Fibroblast of lung (primary cell): ENCODE data around the gene ZBTB7B. TPM values are rescaled to one million over a fixed set of nuclear protein-coding genes. Genes with fewer than 3 reads are reported as not detected.

Experiments used
- DNase-seq, 2 donors: peaks; one replicate each; pipeline versions ENCODE4 v3.0.0 to v3.0.0-alpha.2; 2010; ENCODE audit warnings: low read depth in 2 of 2
- H2AFZ ChIP-seq: 2 replicates; pipeline ENCODE4 v1.5.1; 2012; ENCODE audit warnings: low read length, control low read depth, inconsistent platforms
- H3K27ac ChIP-seq: 2 replicates; pipeline ENCODE4 v1.5.1; 2011; ENCODE audit warnings: low read length, control low read depth; ENCODE audit not compliant: insufficient read depth
- H3K27me3 ChIP-seq: 2 replicates; pipeline ENCODE4 v1.5.1; 2011; ENCODE audit warnings: mild to moderate bottlenecking, low read length; ENCODE audit not compliant: control insufficient read depth, insufficient read depth
- H3K36me3 ChIP-seq: 2 replicates; pipeline ENCODE4 v1.5.1; 2011; ENCODE audit warnings: low read length; ENCODE audit not compliant: control insufficient read depth, insufficient read depth
- H3K4me1 ChIP-seq: 2 replicates; pipeline ENCODE4 v1.5.1; 2011; ENCODE audit warnings: low read length; ENCODE audit not compliant: control insufficient read depth, insufficient read depth; ENCODE audit errors: extremely low read depth
- H3K4me2 ChIP-seq: 2 replicates; pipeline ENCODE4 v1.5.1; 2011; ENCODE audit warnings: low read length, control low read depth; ENCODE audit not compliant: insufficient read depth; ENCODE audit errors: extremely low read depth
- H3K4me3 ChIP-seq, 4 experiments: fragments of 200-600 bp in 1 of 4; sonication (generic) in 1 of 4; replicated peaks in 1 of 4; 2 replicates each; pipeline ENCODE4 v1.5.1; 2011 to 2016; ENCODE audit warnings: low read length in 4 of 4, low read depth in 3 of 4, mild to moderate bottlenecking in 3 of 4, control low read depth in 2 of 4, inconsistent platforms in 1 of 4, mixed read lengths in 1 of 4; ENCODE audit not compliant: insufficient read depth in 1 of 4; ENCODE audit errors: control extremely low read depth in 1 of 4
- H3K79me2 ChIP-seq: 2 replicates; pipeline ENCODE4 v1.5.1; 2012; ENCODE audit warnings: mild to moderate bottlenecking, low read length, inconsistent platforms; ENCODE audit not compliant: control insufficient read depth, insufficient read depth
- H3K9ac ChIP-seq: 2 replicates; pipeline ENCODE4 v1.5.1; 2011; ENCODE audit warnings: mild to moderate bottlenecking, low read length, control low read depth; ENCODE audit not compliant: insufficient read depth
- H3K9me3 ChIP-seq: 2 replicates; pipeline ENCODE4 v1.5.1; 2012; ENCODE audit warnings: low read depth, low read length; ENCODE audit not compliant: control insufficient read depth, insufficient read depth
- H4K20me1 ChIP-seq: 2 replicates; pipeline ENCODE4 v1.5.1; 2011; ENCODE audit warnings: low read length; ENCODE audit not compliant: control insufficient read depth, insufficient read depth; ENCODE audit errors: extremely low read depth
- EZH2 ChIP-seq: IDR thresholded peaks from 2 replicates; pipeline ENCODE4 v1.5.1; 2012; ENCODE audit warnings: low read length, control low read depth, mild to moderate bottlenecking; ENCODE audit errors: missing control alignments
- polyA plus RNA-seq, 2 donors: library from polyadenylated mRNA; depleted of rRNA in 1 of 2; stranded (reverse) in 1 of 2; unstranded in 1 of 2; fragments of >200 nt; gene quantifications; 2 replicates each; pipeline ENCODE4 v1.2.1, GENCODE V29; 2011 to 2012; ENCODE audit warnings: missing spikeins in 1 of 2
- total RNA-seq: library from RNA; depleted of rRNA; stranded (reverse); fragments of >200 nt; gene quantifications from 2 replicates; pipeline ENCODE4 v1.2.1, GENCODE V29; 2014
- TF ChIP-seq, protein P1 (sequence below), 2 donors: IDR thresholded peaks in 1 of 2; conservative IDR thresholded peaks in 1 of 2; 1 replicate in 1 of 2; 2 replicates in 1 of 2; pipeline ENCODE4 v1.5.1; 2011 to 2012; ENCODE audit warnings: low read length in 2 of 2, control low read depth in 1 of 2, inconsistent platforms in 1 of 2, low read depth in 1 of 2, mild to moderate bottlenecking in 1 of 2

The ZBTB7B gene
- total and polyA plus RNA-seq, 2 donors (not counting 1 experiment from before 2014, with no cell fraction given): 7.0 to 19.3 TPM

DNA sequence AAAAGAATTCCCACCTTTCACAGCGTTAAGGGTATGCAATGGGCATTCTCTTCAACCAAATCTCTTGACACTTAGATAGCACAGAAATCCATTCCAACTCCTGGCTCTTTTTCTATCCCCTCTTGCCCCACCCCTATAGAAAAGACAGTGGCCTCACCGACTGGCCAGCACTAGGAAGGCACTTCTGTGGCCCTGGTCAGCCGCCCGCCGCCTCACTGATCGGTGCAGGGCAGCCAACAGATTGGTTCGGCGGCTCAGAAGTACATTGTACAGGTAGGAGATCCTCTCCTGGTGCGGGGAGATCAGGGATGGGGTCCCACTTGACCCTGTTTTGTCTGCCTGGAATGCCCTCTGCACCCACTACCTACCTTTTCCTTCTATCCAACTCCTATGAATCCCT lies 21.7 kb downstream of the ZBTB7B start:
- DNase-seq: no peak
- H3K4me3 ChIP-seq: no peak overlapping the region
- no peak for TF ChIP-seq EZH2
- TF ChIP-seq, protein P1, sequence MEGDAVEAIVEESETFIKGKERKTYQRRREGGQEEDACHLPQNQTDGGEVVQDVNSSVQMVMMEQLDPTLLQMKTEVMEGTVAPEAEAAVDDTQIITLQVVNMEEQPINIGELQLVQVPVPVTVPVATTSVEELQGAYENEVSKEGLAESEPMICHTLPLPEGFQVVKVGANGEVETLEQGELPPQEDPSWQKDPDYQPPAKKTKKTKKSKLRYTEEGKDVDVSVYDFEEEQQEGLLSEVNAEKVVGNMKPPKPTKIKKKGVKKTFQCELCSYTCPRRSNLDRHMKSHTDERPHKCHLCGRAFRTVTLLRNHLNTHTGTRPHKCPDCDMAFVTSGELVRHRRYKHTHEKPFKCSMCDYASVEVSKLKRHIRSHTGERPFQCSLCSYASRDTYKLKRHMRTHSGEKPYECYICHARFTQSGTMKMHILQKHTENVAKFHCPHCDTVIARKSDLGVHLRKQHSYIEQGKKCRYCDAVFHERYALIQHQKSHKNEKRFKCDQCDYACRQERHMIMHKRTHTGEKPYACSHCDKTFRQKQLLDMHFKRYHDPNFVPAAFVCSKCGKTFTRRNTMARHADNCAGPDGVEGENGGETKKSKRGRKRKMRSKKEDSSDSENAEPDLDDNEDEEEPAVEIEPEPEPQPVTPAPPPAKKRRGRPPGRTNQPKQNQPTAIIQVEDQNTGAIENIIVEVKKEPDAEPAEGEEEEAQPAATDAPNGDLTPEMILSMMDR (conservative IDR thresholded peaks at IDR 0.05 in 1 of 2, IDR thresholded peaks at IDR 0.05 in 1 of 2; ENCODE audit: low read depth in 1 of 2, low read length in 2 of 2): no peak
- H3K9ac ChIP-seq: no peak overlapping the region
- no peaks in the 10 kb centered on the region for H4K20me1 ChIP-seq
- no peaks in the 10 kb centered on the region for H3K4me1 ChIP-seq
- H2AFZ ChIP-seq: no peak overlapping the region
- no peak overlapping the region for H3K27ac ChIP-seq
- no peaks in the 10 kb centered on the region for H3K9me3 ChIP-seq
- H3K4me2 ChIP-seq: no peak overlapping the region
- H3K36me3 ChIP-seq: no peaks in the 10 kb centered on the region
- no peaks in the 10 kb centered on the region for H3K27me3 ChIP-seq
- no peaks in the 10 kb centered on the region for H3K79me2 ChIP-seq

DNA sequence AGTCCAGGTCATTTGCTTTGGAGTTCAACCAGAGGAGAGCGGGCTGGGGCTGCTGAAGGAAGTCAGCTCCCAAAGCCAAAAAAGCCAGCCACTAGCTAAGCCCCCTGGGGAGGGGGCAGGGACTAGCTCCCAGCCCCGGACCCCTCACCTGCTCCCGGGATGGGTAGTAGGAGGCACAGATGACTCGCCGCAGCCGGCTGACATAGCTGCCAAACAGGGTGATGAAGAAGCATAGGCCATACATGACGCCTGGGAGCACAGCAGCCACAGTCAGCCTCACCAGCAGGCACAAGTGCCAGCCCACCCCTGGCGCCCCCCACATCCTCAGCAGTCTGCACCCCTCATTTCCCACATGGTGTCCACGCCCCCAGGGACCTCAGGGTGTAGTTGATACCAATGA lies 23.6 kb downstream of the ZBTB7B start:
- no peaks in the 10 kb centered on the region for H4K20me1 ChIP-seq
- H3K9ac ChIP-seq: no peak overlapping the region
- H3K36me3 ChIP-seq: no peaks in the 10 kb centered on the region
- DNase-seq: no peak
- TF ChIP-seq, protein P1 (conservative IDR thresholded peaks at IDR 0.05 in 1 of 2, IDR thresholded peaks at IDR 0.05 in 1 of 2; ENCODE audit: low read depth in 1 of 2, low read length in 2 of 2): no peak
- no peak for TF ChIP-seq EZH2
- H3K27ac ChIP-seq: no peak overlapping the region
- no peaks in the 10 kb centered on the region for H3K9me3 ChIP-seq
- no peak overlapping the region for H2AFZ ChIP-seq
- H3K79me2 ChIP-seq: no peaks in the 10 kb centered on the region
- H3K4me1 ChIP-seq: no peaks in the 10 kb centered on the region
- H3K4me3 ChIP-seq: no peak overlapping the region
- no peaks in the 10 kb centered on the region for H3K27me3 ChIP-seq
- no peak overlapping the region for H3K4me2 ChIP-seq

DNA sequence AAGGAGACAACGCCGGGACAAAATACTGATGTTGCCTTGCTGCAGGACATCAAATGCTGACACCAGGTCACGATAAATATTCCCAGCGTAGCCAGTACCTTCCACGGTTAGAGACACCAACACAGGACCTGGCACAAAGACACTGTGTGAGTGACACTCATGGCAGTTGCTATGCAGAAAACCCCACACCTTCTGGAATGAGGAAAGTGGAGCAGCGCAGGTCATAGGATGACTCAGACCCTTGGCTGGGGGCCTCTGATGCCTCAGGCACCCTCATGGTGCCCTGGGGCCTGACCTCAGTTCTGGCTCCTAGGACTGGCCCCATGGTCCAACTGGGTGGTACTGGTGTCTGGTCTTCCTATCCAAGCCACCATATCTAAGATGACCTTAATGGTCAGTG lies 24.0 kb downstream of the ZBTB7B start:
- Histone ChIP-seq H3K27me3 (no peaks in the 10 kb centered on the region), H3K27ac (no peak overlapping the region), H3K9ac (no peak overlapping the region), H2AFZ (no peak overlapping the region), H3K4me3 (no peak overlapping the region), H3K79me2 (no peaks in the 10 kb centered on the region), H4K20me1 (no peaks in the 10 kb centered on the region), H3K4me1 (no peaks in the 10 kb centered on the region), H3K36me3 (no peaks in the 10 kb centered on the region), H3K9me3 (no peaks in the 10 kb centered on the region), H3K4me2 (no peak overlapping the region)
- TF ChIP-seq, protein P1 (conservative IDR thresholded peaks at IDR 0.05 in 1 of 2, IDR thresholded peaks at IDR 0.05 in 1 of 2; ENCODE audit: low read depth in 1 of 2, low read length in 2 of 2): no peak
- no peak for DNase-seq
